DND-41 (cell line): ENCODE measurements around the gene ZNF536.

Source experiments
- ATAC-seq: fragments of 200-7000 bp; cut with Tn5 transposase; 3 replicates; pipeline ENCODE4 v1.9.1; 2021; ENCODE audit warnings: low read depth; ENCODE audit not compliant: insufficient read depth
- DNase-seq: peaks from one replicate; pipeline ENCODE4 v3.0.0-alpha.2; 2020
- H2AFZ ChIP-seq: 2 replicates; pipeline ENCODE4 v1.6.0; 2012; ENCODE audit warnings: low read depth, low read length
- H3K27ac ChIP-seq: 2 replicates; pipeline ENCODE4 v1.5.1; 2012; ENCODE audit warnings: low read length, inconsistent platforms
- H3K27me3 ChIP-seq: fragments of 200-600 bp; sonication (generic); 2 replicates; pipeline ENCODE4 v1.6.0; 2012; ENCODE audit warnings: low read length, mild to moderate bottlenecking, inconsistent platforms; ENCODE audit not compliant: insufficient read depth, poor library complexity
- H3K36me3 ChIP-seq: 2 replicates; pipeline ENCODE4 v1.5.1; 2012; ENCODE audit warnings: low read length, inconsistent platforms; ENCODE audit not compliant: insufficient read depth
- H3K4me1 ChIP-seq: 2 replicates; pipeline ENCODE4 v1.5.1; 2012; ENCODE audit warnings: mild to moderate bottlenecking, low read length; ENCODE audit not compliant: insufficient read depth
- H3K4me2 ChIP-seq: 2 replicates; pipeline ENCODE4 v1.6.0; 2012; ENCODE audit warnings: mild to moderate bottlenecking, moderate library complexity, low read length, inconsistent platforms; ENCODE audit not compliant: insufficient read depth
- H3K4me3 ChIP-seq, 2 experiments: fragments of 200-600 bp in 1 of 2; shearing (Covaris generic) in 1 of 2; 2 replicates each; pipeline ENCODE4 v1.5.1; 2012 to 2016; ENCODE audit warnings: inconsistent platforms in 2 of 2, low read length in 2 of 2, mild to moderate bottlenecking in 2 of 2, low read depth in 1 of 2, moderate library complexity in 1 of 2
- H3K79me2 ChIP-seq: 2 replicates; pipeline ENCODE4 v1.6.0; 2012; ENCODE audit warnings: low read length, inconsistent platforms; ENCODE audit not compliant: insufficient read depth
- H3K9ac ChIP-seq: 2 replicates; pipeline ENCODE4 v1.6.0; 2012; ENCODE audit warnings: low read depth, mild to moderate bottlenecking, inconsistent platforms, low read length, moderate library complexity
- H3K9me3 ChIP-seq: 2 replicates; pipeline ENCODE4 v1.5.1; 2012; ENCODE audit warnings: low read length, moderate library complexity, mild to moderate bottlenecking, inconsistent platforms; ENCODE audit not compliant: insufficient read depth, severe bottlenecking
- H4K20me1 ChIP-seq: 2 replicates; pipeline ENCODE4 v1.6.0; 2012; ENCODE audit warnings: low read length; ENCODE audit not compliant: insufficient read depth
- CTCF ChIP-seq: IDR thresholded peaks from 2 replicates; pipeline ENCODE4 v1.5.1; 2012; ENCODE audit warnings: borderline replicate concordance, low read length, moderate library complexity, mild to moderate bottlenecking; ENCODE audit not compliant: poor library complexity, severe bottlenecking; ENCODE audit errors: extremely low read depth
- EZH2 ChIP-seq: IDR thresholded peaks from 3 replicates; pipeline ENCODE4 v1.6.1; 2012; ENCODE audit warnings: borderline replicate concordance, low read depth, mild to moderate bottlenecking, moderate library complexity, low read length, inconsistent platforms; ENCODE audit not compliant: severe bottlenecking

Gene ZNF536

GRCh38 chr19:30338878-30339623 is 33.1 kb upstream of the ZNF536 start:
- no peaks in the 10 kb centered on the region for H3K36me3 ChIP-seq
- no peaks in the 10 kb centered on the region for H3K4me1 ChIP-seq

DNA sequence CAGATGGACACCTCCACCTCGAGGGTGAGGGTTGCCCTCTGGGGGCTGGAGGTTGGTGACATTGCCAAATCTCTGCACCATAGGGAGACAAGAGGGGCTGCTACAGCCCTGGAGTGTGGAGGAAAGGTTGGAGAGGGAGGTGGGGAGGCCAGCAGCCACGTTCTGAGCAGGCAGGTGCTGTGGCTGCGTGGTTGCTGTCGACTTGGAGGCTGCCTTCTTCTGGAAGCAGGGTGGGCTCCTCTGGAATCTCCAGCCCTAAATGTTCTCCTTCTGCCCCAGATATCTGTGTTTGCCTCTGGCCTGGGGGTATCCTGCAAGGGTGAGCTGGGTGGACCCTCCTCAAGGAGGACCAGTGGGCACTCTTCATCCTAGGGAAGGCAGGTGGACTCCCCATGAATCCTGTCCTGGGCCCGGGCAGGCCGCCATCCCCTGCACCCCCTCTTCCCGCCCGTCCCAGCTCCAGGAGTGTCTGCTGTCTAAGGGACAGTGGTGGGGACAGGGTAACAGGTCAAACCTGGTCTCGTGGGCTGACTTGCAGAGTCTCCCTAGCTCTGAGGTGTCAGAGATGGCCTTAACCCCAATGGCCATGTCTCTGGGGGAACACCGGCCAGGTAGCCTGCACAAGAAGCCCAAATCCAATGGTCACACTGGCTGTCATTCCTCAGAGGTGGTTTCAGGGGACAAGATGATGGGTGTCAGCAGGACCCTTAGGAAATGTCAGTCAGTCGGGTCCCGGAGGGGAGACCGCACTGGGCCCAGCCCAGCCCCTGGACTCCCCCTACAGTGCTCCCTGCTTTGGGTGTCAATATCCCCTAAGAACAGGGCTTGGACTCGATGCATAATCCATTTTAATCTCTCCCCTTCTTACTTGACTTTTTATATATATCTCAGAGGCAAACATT is 32.3 kb upstream of the ZNF536 start:
- H3K4me3 ChIP-seq = no peak overlapping the region
- peaks cover 4% of the 10 kb centered on the region; the same call in 1 of the 2 replicates for H4K20me1 ChIP-seq
- H3K9ac ChIP-seq = no peak overlapping the region
- no peaks in the 10 kb centered on the region for H3K79me2 ChIP-seq
- no peak overlapping the region for H3K27ac ChIP-seq
- H3K36me3 ChIP-seq = no peaks in the 10 kb centered on the region
- DNase-seq (no peak), ATAC-seq (no peak)
- no peak overlapping the region for H2AFZ ChIP-seq
- TF ChIP-seq EZH2 = no peak
- no peak for TF ChIP-seq CTCF
- no peaks in the 10 kb centered on the region for H3K27me3 ChIP-seq
- H3K9me3 ChIP-seq = no peaks in the 10 kb centered on the region
- H3K4me1 ChIP-seq = no peaks in the 10 kb centered on the region
- no peak overlapping the region for H3K4me2 ChIP-seq

More at GRCh38 chr19:30338878-30339623, 33.1 kb upstream of the ZNF536 start:
- ATAC-seq (no peak), DNase-seq (no peak)
- Histone ChIP-seq H3K79me2 (no peaks in the 10 kb centered on the region), H3K9ac (no peak overlapping the region), H3K4me3 (no peak overlapping the region), H3K27ac (no peak overlapping the region), H4K20me1 (peaks cover 4% of the 10 kb centered on the region; the same call in 1 of the 2 replicates), H2AFZ (no peak overlapping the region), H3K4me2 (no peak overlapping the region), H3K9me3 (no peaks in the 10 kb centered on the region), H3K27me3 (no peaks in the 10 kb centered on the region)
- no peak for TF ChIP-seq CTCF
- no peak for TF ChIP-seq EZH2

GRCh38 chr19:30340771-30341561 is 31.2 kb upstream of the ZNF536 start:
- no peaks in the 10 kb centered on the region for H3K4me1 ChIP-seq
- no peak overlapping the region for H3K9ac ChIP-seq
- peaks cover 4% of the 10 kb centered on the region; the same call in 1 of the 2 replicates for H4K20me1 ChIP-seq
- no peaks in the 10 kb centered on the region for H3K36me3 ChIP-seq
- no peak overlapping the region for H3K4me2 ChIP-seq
- no peak overlapping the region for H3K4me3 ChIP-seq
- no peaks in the 10 kb centered on the region for H3K79me2 ChIP-seq
- TF ChIP-seq CTCF (no peak), EZH2 (no peak)
- no peaks in the 10 kb centered on the region for H3K9me3 ChIP-seq
- DNase-seq (no peak), ATAC-seq (no peak)
- H2AFZ ChIP-seq = no peak overlapping the region
- H3K27ac ChIP-seq = no peak overlapping the region
- H3K27me3 ChIP-seq = no peaks in the 10 kb centered on the region
